ENCODE results near the gene RAB11FIP4.

The RAB11FIP4 gene

DNA sequence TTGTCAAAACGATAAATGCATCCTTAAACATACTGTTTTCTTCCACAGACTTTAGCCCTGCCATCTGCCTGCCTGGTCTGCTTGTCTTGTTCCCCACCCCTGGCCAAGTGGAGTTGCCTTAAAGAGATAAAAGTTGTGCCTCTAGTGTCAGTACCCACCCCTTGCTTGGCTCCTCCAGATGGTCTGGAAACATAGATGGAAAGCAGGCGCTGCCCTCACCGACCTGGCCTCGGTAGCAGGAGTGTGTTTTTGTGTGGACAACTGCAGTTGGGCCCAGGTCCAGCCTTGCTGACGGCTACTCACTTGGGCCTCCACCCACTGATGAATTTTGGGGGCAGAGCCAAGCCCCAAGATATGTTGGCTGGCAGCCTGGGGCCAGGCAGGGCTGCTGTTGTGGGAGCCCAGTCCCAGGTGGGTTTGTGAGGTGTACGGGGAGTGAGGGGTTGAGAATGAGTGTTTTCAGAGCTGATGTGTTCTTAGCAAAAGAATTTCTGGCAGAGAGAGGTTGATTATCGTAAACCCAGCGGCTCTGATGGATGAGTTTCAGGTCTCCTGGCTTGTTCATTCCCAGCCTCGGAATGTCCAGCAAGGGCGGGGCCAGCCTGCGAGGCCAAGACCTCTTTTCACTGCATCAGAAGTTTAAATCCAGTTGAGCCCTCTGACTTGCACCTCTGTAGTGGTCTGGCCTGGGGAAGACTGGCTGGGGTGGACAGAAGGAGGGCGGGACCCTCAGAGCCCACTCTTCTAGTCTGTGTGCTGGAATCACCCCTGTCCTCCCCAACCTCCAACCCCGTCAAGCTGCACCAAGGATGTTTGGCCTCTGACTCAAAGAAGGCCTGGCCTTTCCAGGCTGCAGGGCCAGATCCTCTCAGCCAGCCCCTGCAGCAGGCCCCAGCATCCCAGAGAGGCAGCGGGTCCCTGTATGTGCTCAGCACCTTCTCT, 179.7 kb downstream of the RAB11FIP4 start (continued):
- TF ChIP-seq ZNF426 (tag by site-specific recombination; IDR thresholded peaks at IDR 0.05): no peak

DNA sequence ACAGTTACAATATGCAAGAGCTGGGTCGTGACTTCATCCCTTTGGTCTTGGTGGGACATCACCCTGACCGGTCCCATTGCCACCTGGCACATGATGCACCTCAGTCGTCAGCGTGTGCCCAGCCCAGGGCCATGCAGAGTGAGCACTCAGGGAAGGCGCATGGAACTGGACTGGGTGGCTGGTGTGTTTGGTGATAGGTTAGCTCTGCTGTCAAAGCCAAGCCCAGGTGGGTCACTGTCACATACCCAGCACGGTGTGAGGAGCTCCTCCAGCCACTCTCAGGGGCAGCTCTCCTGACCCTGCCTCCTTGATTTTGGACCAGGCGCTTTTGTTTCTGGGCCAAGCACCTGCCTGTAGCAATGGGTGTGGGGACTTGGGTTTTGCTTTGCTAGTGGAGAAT, 180.9 kb downstream of the RAB11FIP4 start:
- H3K4me1 ChIP-seq (ENCODE audit: control insufficient read depth, insufficient read depth, low read length): no peaks in the 10 kb centered on the region
- H3K36me3 ChIP-seq (ENCODE audit: control insufficient read depth in 2 of 2, insufficient read depth in 1 of 2, low read length in 2 of 2): no peaks in the 10 kb centered on the region
- H3K27ac ChIP-seq (ENCODE audit: extremely low read depth, low read depth, low read length): no peak overlapping the region
- POLR2A ChIA-PET: no interaction called here
- TF ChIP-seq ZNF138 (tag by site-specific recombination; IDR thresholded peaks at IDR 0.05; ENCODE audit: borderline replicate concordance): no peak
- TF ChIP-seq ZNF776 (tag by site-specific recombination; IDR thresholded peaks at IDR 0.05; ENCODE audit: borderline replicate concordance): no peak
- TF ChIP-seq, protein P1, sequence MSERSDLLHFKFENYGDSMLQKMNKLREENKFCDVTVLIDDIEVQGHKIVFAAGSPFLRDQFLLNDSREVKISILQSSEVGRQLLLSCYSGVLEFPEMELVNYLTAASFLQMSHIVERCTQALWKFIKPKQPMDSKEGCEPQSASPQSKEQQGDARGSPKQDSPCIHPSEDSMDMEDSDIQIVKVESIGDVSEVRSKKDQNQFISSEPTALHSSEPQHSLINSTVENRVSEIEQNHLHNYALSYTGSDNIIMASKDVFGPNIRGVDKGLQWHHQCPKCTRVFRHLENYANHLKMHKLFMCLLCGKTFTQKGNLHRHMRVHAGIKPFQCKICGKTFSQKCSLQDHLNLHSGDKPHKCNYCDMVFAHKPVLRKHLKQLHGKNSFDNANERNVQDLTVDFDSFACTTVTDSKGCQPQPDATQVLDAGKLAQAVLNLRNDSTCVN (tag by site-specific recombination; optimal IDR thresholded peaks at IDR 0.05): no peak
- no peak for TF ChIP-seq ZNF837 (tag by site-specific recombination; IDR thresholded peaks at IDR 0.05)
- no peak for TF ChIP-seq ZNF843 (tag by site-specific recombination; IDR thresholded peaks at IDR 0.05)
- no peak for TF ChIP-seq SP7 (tag by site-specific recombination; IDR thresholded peaks at IDR 0.05)
- TF ChIP-seq, protein P2, sequence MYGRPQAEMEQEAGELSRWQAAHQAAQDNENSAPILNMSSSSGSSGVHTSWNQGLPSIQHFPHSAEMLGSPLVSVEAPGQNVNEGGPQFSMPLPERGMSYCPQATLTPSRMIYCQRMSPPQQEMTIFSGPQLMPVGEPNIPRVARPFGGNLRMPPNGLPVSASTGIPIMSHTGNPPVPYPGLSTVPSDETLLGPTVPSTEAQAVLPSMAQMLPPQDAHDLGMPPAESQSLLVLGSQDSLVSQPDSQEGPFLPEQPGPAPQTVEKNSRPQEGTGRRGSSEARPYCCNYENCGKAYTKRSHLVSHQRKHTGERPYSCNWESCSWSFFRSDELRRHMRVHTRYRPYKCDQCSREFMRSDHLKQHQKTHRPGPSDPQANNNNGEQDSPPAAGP (tag by site-specific recombination; IDR thresholded peaks at IDR 0.05): no peak
- TF ChIP-seq, protein P3, sequence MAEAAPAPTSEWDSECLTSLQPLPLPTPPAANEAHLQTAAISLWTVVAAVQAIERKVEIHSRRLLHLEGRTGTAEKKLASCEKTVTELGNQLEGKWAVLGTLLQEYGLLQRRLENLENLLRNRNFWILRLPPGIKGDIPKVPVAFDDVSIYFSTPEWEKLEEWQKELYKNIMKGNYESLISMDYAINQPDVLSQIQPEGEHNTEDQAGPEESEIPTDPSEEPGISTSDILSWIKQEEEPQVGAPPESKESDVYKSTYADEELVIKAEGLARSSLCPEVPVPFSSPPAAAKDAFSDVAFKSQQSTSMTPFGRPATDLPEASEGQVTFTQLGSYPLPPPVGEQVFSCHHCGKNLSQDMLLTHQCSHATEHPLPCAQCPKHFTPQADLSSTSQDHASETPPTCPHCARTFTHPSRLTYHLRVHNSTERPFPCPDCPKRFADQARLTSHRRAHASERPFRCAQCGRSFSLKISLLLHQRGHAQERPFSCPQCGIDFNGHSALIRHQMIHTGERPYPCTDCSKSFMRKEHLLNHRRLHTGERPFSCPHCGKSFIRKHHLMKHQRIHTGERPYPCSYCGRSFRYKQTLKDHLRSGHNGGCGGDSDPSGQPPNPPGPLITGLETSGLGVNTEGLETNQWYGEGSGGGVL (tag by site-specific recombination; IDR thresholded peaks at IDR 0.05): no peak
- no peak for TF ChIP-seq ZNF302 (tag by site-specific recombination; IDR thresholded peaks at IDR 0.05; ENCODE audit: low read depth)
- no peak for TF ChIP-seq ZNF792 (tag by site-specific recombination; IDR thresholded peaks at IDR 0.05)
- TF ChIP-seq ZNF548 (tag by site-specific recombination; IDR thresholded peaks at IDR 0.05): no peak
- no peak for TF ChIP-seq ZSCAN16 (tag by site-specific recombination; IDR thresholded peaks at IDR 0.05)
- TF ChIP-seq ZNF670 (tag by site-specific recombination; IDR thresholded peaks at IDR 0.05; ENCODE audit: low read depth): no peak
- H3K9me3 ChIP-seq (ENCODE audit: control insufficient read depth, insufficient read depth, low read depth, low read length): no peaks in the 10 kb centered on the region
- CTCF ChIA-PET: interaction anchor here (0.7 to 1.1 kb wide), 2 partner anchors 246 to 270 kb away, joined by 4 to 5 read pairs; no protein-coding TSS in a partner anchor
- H3K4me3 ChIP-seq (ENCODE audit: low read depth, low read length): no peak overlapping the region

DNA sequence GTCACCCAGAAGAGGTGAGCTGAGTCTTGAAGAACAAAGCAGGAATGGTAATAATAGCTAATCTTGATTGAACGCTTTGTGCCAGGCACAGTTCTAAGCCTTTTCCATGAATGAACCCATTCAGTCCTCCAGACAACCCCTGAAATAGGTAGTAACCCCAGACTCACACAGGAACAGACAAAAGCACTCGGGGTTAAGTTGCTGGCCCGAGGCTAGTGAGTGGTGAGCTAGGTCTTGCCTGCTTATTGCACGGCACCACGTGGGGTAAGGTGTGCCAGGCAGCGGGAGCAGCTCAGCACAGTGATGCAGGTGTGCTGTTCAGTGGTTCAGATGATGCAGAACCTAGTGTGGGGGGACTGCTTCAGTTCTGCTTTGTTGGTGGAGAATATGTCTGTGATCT, 181.6 kb downstream of the RAB11FIP4 start:
- H3K27ac ChIP-seq (ENCODE audit: extremely low read depth, low read depth, low read length): no peak overlapping the region
- H3K4me1 ChIP-seq (ENCODE audit: control insufficient read depth, insufficient read depth, low read length): no peaks in the 10 kb centered on the region
- H3K4me3 ChIP-seq (ENCODE audit: low read depth, low read length): no peak overlapping the region
- CTCF ChIA-PET: interaction anchor here (0.9 to 1.1 kb wide), 2 partner anchors 33 to 269 kb away, joined by 4 read pairs; no protein-coding TSS in a partner anchor
- no peaks in the 10 kb centered on the region for H3K36me3 ChIP-seq (ENCODE audit: control insufficient read depth in 2 of 2, insufficient read depth in 1 of 2, low read length in 2 of 2)
- TF ChIP-seq ZBTB20 (tag by site-specific recombination; IDR thresholded peaks at IDR 0.05) (peak; percentile 1; the same call in 1 of the 2 replicates), ZFP69B (tag by site-specific recombination; IDR thresholded peaks at IDR 0.05) (no peak), GLI2 (tag by site-specific recombination; IDR thresholded peaks at IDR 0.05; ENCODE audit: borderline replicate concordance, low read depth) (no peak), ZNF140 (tag by site-specific recombination; IDR thresholded peaks at IDR 0.05) (no peak), ZNF510 (tag by site-specific recombination; IDR thresholded peaks at IDR 0.05; ENCODE audit: insufficient replicate concordance) (no peak), EGR2 (tag by site-specific recombination; IDR thresholded peaks at IDR 0.05; ENCODE audit: low read depth) (no peak)
- TF ChIP-seq, protein P4, sequence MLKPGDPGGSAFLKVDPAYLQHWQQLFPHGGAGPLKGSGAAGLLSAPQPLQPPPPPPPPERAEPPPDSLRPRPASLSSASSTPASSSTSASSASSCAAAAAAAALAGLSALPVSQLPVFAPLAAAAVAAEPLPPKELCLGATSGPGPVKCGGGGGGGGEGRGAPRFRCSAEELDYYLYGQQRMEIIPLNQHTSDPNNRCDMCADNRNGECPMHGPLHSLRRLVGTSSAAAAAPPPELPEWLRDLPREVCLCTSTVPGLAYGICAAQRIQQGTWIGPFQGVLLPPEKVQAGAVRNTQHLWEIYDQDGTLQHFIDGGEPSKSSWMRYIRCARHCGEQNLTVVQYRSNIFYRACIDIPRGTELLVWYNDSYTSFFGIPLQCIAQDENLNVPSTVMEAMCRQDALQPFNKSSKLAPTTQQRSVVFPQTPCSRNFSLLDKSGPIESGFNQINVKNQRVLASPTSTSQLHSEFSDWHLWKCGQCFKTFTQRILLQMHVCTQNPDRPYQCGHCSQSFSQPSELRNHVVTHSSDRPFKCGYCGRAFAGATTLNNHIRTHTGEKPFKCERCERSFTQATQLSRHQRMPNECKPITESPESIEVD (tag by site-specific recombination; IDR thresholded peaks at IDR 0.05): no peak
- TF ChIP-seq, protein P5, sequence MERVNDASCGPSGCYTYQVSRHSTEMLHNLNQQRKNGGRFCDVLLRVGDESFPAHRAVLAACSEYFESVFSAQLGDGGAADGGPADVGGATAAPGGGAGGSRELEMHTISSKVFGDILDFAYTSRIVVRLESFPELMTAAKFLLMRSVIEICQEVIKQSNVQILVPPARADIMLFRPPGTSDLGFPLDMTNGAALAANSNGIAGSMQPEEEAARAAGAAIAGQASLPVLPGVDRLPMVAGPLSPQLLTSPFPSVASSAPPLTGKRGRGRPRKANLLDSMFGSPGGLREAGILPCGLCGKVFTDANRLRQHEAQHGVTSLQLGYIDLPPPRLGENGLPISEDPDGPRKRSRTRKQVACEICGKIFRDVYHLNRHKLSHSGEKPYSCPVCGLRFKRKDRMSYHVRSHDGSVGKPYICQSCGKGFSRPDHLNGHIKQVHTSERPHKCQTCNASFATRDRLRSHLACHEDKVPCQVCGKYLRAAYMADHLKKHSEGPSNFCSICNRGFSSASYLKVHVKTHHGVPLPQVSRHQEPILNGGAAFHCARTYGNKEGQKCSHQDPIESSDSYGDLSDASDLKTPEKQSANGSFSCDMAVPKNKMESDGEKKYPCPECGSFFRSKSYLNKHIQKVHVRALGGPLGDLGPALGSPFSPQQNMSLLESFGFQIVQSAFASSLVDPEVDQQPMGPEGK (tag by site-specific recombination; IDR thresholded peaks at IDR 0.05): no peak
- POLR2A ChIA-PET: no interaction called here
- no peaks in the 10 kb centered on the region for H3K9me3 ChIP-seq (ENCODE audit: control insufficient read depth, insufficient read depth, low read depth, low read length)

Measured in HEK293 (cell line).